H9 (cell line): Measurements from ENCODE around the gene AATK. TPM values are rescaled to one million over a fixed set of nuclear protein-coding genes. Genes with fewer than 3 reads are reported as not detected.

Source experiments
- DNase-seq: peaks from one replicate; pipeline ENCODE4 v3.0.0-alpha.2; 2017
- H2AFZ ChIP-seq: one replicate; pipeline ENCODE4 v1.6.1; 2013; ENCODE audit warnings: mild to moderate bottlenecking, low read length, control low read depth, moderate library complexity
- H2AK5ac ChIP-seq: 2 replicates; pipeline ENCODE4 v1.6.1; 2013; ENCODE audit warnings: low read length, control low read depth, mixed read lengths; ENCODE audit not compliant: insufficient read length
- H2BK120ac ChIP-seq: one replicate; pipeline ENCODE4 v1.6.1; 2013; ENCODE audit warnings: low read depth, mild to moderate bottlenecking, low read length, control low read depth, inconsistent platforms; ENCODE audit not compliant: poor library complexity, severe bottlenecking
- H2BK12ac ChIP-seq: 2 replicates; pipeline ENCODE4 v1.6.1; 2013; ENCODE audit warnings: low read length, control low read depth, mixed read lengths, low read depth; ENCODE audit not compliant: insufficient read length
- H2BK15ac ChIP-seq: 2 replicates; pipeline ENCODE4 v1.6.1; 2013; ENCODE audit warnings: low read depth, low read length, control low read depth
- H2BK20ac ChIP-seq: one replicate; pipeline ENCODE4 v1.6.1; 2013; ENCODE audit warnings: low read depth, mild to moderate bottlenecking, low read length, control low read depth, inconsistent platforms; ENCODE audit not compliant: poor library complexity, severe bottlenecking
- H2BK5ac ChIP-seq: 2 replicates; pipeline ENCODE4 v1.6.1; 2013; ENCODE audit warnings: low read length, control low read depth, mixed read lengths; ENCODE audit not compliant: insufficient read length
- H3K14ac ChIP-seq: 2 replicates; pipeline ENCODE4 v1.6.1; 2013; ENCODE audit warnings: low read length, control low read depth; ENCODE audit not compliant: insufficient read depth
- H3K18ac ChIP-seq: 2 replicates; pipeline ENCODE4 v1.6.1; 2013; ENCODE audit warnings: low read depth, mild to moderate bottlenecking, mixed read lengths, low read length, control low read depth; ENCODE audit not compliant: insufficient read length
- H3K23ac ChIP-seq: 2 replicates; pipeline ENCODE4 v1.6.1; 2013; ENCODE audit warnings: low read length, control low read depth, mixed read lengths, low read depth; ENCODE audit not compliant: insufficient read length
- H3K23me2 ChIP-seq: 2 replicates; pipeline ENCODE4 v1.6.1; 2013; ENCODE audit warnings: low read depth, mild to moderate bottlenecking, mixed read lengths, low read length, control low read depth; ENCODE audit not compliant: insufficient read length, poor library complexity, severe bottlenecking
- H3K27ac ChIP-seq: 2 replicates; pipeline ENCODE4 v1.5.1; 2013; ENCODE audit warnings: low read length, control low read depth, mixed read lengths, low read depth; ENCODE audit not compliant: insufficient read length
- H3K27me3 ChIP-seq: 2 replicates; pipeline ENCODE4 v1.6.1; 2013; ENCODE audit warnings: low read length, control low read depth, inconsistent platforms; ENCODE audit not compliant: insufficient read depth
- H3K4ac ChIP-seq: 2 replicates; pipeline ENCODE4 v1.6.1; 2013; ENCODE audit warnings: low read depth, mild to moderate bottlenecking, control low read depth, inconsistent platforms, low read length, moderate library complexity
- H3K4me1 ChIP-seq: 2 replicates; pipeline ENCODE4 v1.6.1; 2013; ENCODE audit warnings: low read length, control low read depth, inconsistent platforms; ENCODE audit not compliant: insufficient read depth
- H3K4me2 ChIP-seq: 2 replicates; pipeline ENCODE4 v1.6.1; 2013; ENCODE audit warnings: low read length, control low read depth, mixed read lengths; ENCODE audit not compliant: insufficient read length, insufficient read depth
- H3K56ac ChIP-seq: 2 replicates; pipeline ENCODE4 v1.6.1; 2013; ENCODE audit warnings: low read depth, mild to moderate bottlenecking, mixed read lengths, low read length, control low read depth; ENCODE audit not compliant: insufficient read length
- H3K79me1 ChIP-seq: 2 replicates; pipeline ENCODE4 v1.6.1; 2013; ENCODE audit warnings: low read depth, mild to moderate bottlenecking, moderate library complexity, low read length, control low read depth, inconsistent platforms; ENCODE audit not compliant: insufficient read depth, poor library complexity, severe bottlenecking
- H3K79me2 ChIP-seq: 2 replicates; pipeline ENCODE4 v1.6.1; 2013; ENCODE audit warnings: low read length, control low read depth, inconsistent platforms; ENCODE audit not compliant: insufficient read depth
- H3K9ac ChIP-seq: 2 replicates; pipeline ENCODE4 v1.6.1; 2013; ENCODE audit warnings: low read length, control low read depth, mixed read lengths; ENCODE audit not compliant: insufficient read length; ENCODE audit errors: extremely low read depth
- H3K9me3 ChIP-seq: one replicate; pipeline ENCODE4 v1.6.1; 2013; ENCODE audit warnings: low read depth, low read length, inconsistent platforms; ENCODE audit not compliant: control insufficient read depth
- H3T11ph ChIP-seq: one replicate; pipeline ENCODE4 v1.6.1; 2013; ENCODE audit warnings: mild to moderate bottlenecking, low read length, control low read depth, inconsistent platforms
- H4K20me1 ChIP-seq: one replicate; pipeline ENCODE4 v1.6.1; 2013; ENCODE audit not compliant: control insufficient read depth, insufficient read length, insufficient read depth
- H4K5ac ChIP-seq: 2 replicates; pipeline ENCODE4 v1.6.1; 2013; ENCODE audit warnings: low read depth, mild to moderate bottlenecking, mixed read lengths, low read length, control low read depth; ENCODE audit not compliant: insufficient read length
- H4K8ac ChIP-seq: replicated peaks from 2 replicates; pipeline ENCODE4 v1.6.1; 2013; ENCODE audit warnings: low read length, control low read depth, mixed read lengths, low read depth; ENCODE audit not compliant: insufficient read length
- H4K91ac ChIP-seq: 2 replicates; pipeline ENCODE4 v1.6.1; 2013; ENCODE audit warnings: low read depth, mild to moderate bottlenecking, moderate library complexity, mixed read lengths, low read length, control low read depth; ENCODE audit not compliant: insufficient read length
- H3K27ac Mint-ChIP-seq, 3 experiments: 2 replicates in 2 of 3; 3 replicates in 1 of 3; pipeline ENCODE4 v1.8.0; 2020 to 2021; ENCODE audit warnings: mixed read lengths in 3 of 3, mild to moderate bottlenecking in 1 of 3, moderate library complexity in 1 of 3
- H3K27me3 Mint-ChIP-seq: 2 replicates; pipeline ENCODE4 v1.8.0; 2021; ENCODE audit warnings: low read depth, mild to moderate bottlenecking, moderate library complexity, mixed read lengths
- H3K36me3 Mint-ChIP-seq, 3 experiments: 2 replicates in 2 of 3; 3 replicates in 1 of 3; pipeline ENCODE4 v1.8.0; 2020 to 2021; ENCODE audit warnings: low read depth in 3 of 3, mixed read lengths in 3 of 3; ENCODE audit not compliant: insufficient read depth in 1 of 3
- H3K4me1 Mint-ChIP-seq, 2 experiments: 2 replicates each; pipeline ENCODE4 v1.8.0; 2020; ENCODE audit warnings: mixed read lengths in 2 of 2
- H3K4me3 Mint-ChIP-seq, 2 experiments: 2 replicates in 1 of 2; 3 replicates in 1 of 2; pipeline ENCODE4 v1.8.0; 2020 to 2021; ENCODE audit warnings: mild to moderate bottlenecking in 2 of 2, mixed read lengths in 2 of 2, moderate library complexity in 1 of 2
- H3K9me3 Mint-ChIP-seq, 2 experiments: 2 replicates in 1 of 2; 3 replicates in 1 of 2; pipeline ENCODE4 v1.8.0; 2020; ENCODE audit warnings: mild to moderate bottlenecking in 2 of 2, mixed read lengths in 2 of 2, moderate library complexity in 1 of 2
- WGBS: extraction: QIAGEN DNeasy Blood & Tissue Kit; methylation state at CpG from one replicate; pipeline ENCODE4 v1.1.7; 2013; ENCODE audit warnings: missing lambda C conversion rate, low lambda C conversion rate, mixed read lengths; ENCODE audit not compliant: insufficient read length; ENCODE audit errors: extremely low coverage; 5-methylcytosine and 5-hydroxymethylcytosine counted together
- total RNA-seq: library from RNA; stranded (reverse); gene quantifications from 2 replicates; pipeline ENCODE4 v1.2.1, GENCODE V29; 2021
- TF ChIP-seq, protein P1 (sequence below): fragments of 200-600 bp; sonication (generic); conservative IDR thresholded peaks from 3 replicates; pipeline ENCODE4 v1.8.0; 2021; ENCODE audit warnings: antibody characterized with exemption, mild to moderate bottlenecking

Gene AATK
- total RNA-seq, 1 experiment from 2014 or later = 2.4 TPM

- H4K5ac ChIP-seq = no peak overlapping the region
- H3K23ac ChIP-seq = no peak overlapping the region
- no peak overlapping the region for H2BK120ac ChIP-seq
- no peak overlapping the region for H2BK20ac ChIP-seq
- H4K91ac ChIP-seq = no peak overlapping the region
- H2BK5ac ChIP-seq = no peak overlapping the region
- H3K9me3 ChIP-seq = no peaks in the 10 kb centered on the region
- no peaks in the 10 kb centered on the region for H3K4me1 Mint-ChIP-seq
- H3K18ac ChIP-seq = no peak overlapping the region
- H3K27ac Mint-ChIP-seq = no peak overlapping the region
- no peaks in the 10 kb centered on the region for H3K36me3 Mint-ChIP-seq
- no peaks in the 10 kb centered on the region for H3K27me3 ChIP-seq
- H3K9ac ChIP-seq = no peak overlapping the region
- no CpG with 5 or more reads among the region's 11 CpGs for WGBS
- no peak overlapping the region for H3K27ac ChIP-seq
- no peaks in the 10 kb centered on the region for H3K79me2 ChIP-seq
- TF ChIP-seq, protein P1, sequence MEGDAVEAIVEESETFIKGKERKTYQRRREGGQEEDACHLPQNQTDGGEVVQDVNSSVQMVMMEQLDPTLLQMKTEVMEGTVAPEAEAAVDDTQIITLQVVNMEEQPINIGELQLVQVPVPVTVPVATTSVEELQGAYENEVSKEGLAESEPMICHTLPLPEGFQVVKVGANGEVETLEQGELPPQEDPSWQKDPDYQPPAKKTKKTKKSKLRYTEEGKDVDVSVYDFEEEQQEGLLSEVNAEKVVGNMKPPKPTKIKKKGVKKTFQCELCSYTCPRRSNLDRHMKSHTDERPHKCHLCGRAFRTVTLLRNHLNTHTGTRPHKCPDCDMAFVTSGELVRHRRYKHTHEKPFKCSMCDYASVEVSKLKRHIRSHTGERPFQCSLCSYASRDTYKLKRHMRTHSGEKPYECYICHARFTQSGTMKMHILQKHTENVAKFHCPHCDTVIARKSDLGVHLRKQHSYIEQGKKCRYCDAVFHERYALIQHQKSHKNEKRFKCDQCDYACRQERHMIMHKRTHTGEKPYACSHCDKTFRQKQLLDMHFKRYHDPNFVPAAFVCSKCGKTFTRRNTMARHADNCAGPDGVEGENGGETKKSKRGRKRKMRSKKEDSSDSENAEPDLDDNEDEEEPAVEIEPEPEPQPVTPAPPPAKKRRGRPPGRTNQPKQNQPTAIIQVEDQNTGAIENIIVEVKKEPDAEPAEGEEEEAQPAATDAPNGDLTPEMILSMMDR = no peak
- H2AK5ac ChIP-seq = no peak overlapping the region
- no peak overlapping the region for H3K4me2 ChIP-seq
- no peak overlapping the region for H2BK15ac ChIP-seq
- peaks cover 4% of the 10 kb centered on the region for H4K20me1 ChIP-seq
- H3K4me3 Mint-ChIP-seq = no peak overlapping the region
- no peak overlapping the region for H3K14ac ChIP-seq
- no peaks in the 10 kb centered on the region for H3K4me1 ChIP-seq
- no peak overlapping the region for H2AFZ ChIP-seq
- no peak overlapping the region for H3T11ph ChIP-seq
- H4K8ac ChIP-seq = no peak overlapping the region
- no peak for DNase-seq
- no peak overlapping the region for H2BK12ac ChIP-seq
- no peak overlapping the region for H3K4ac ChIP-seq
- H3K9me3 Mint-ChIP-seq = no peaks in the 10 kb centered on the region
- peaks cover 9% of the 10 kb centered on the region for H3K27me3 Mint-ChIP-seq
- no peak overlapping the region for H3K56ac ChIP-seq
- H3K23me2 ChIP-seq = peaks cover 3% of the 10 kb centered on the region
- H3K79me1 ChIP-seq = no peaks in the 10 kb centered on the region
These were observed 3.5 kb downstream of the AATK start for GRCh38 chr17:81162491-81162890.
